Mesenchymal stem cell (in vitro differentiated cells and primary cell): ENCODE measurements around the gene IGSF23.

Experiments
- DNase-seq: peaks from one replicate; pipeline ENCODE4 v3.0.0-alpha.2; 2013
- H2AFZ ChIP-seq: one replicate; pipeline ENCODE4 v1.6.1; 2013; ENCODE audit warnings: low read depth, mild to moderate bottlenecking, control low read depth, inconsistent platforms, low read length, moderate library complexity
- H2AK5ac ChIP-seq: 2 replicates; pipeline ENCODE4 v1.6.1; 2013; ENCODE audit warnings: low read length, moderate library complexity, mild to moderate bottlenecking, inconsistent platforms; ENCODE audit not compliant: severe bottlenecking
- H2BK120ac ChIP-seq: one replicate; pipeline ENCODE4 v1.6.1; 2013; ENCODE audit warnings: low read depth, mild to moderate bottlenecking, inconsistent platforms, low read length, moderate library complexity
- H2BK12ac ChIP-seq, 2 experiments: one replicate each; pipeline ENCODE4 v1.6.1; 2013; ENCODE audit warnings: inconsistent platforms in 2 of 2, low read length in 2 of 2, mild to moderate bottlenecking in 2 of 2, moderate library complexity in 2 of 2, control low read depth in 1 of 2
- H2BK15ac ChIP-seq: one replicate; pipeline ENCODE4 v1.6.1; 2013; ENCODE audit warnings: mild to moderate bottlenecking, low read depth, inconsistent platforms; ENCODE audit not compliant: poor library complexity, severe bottlenecking
- H2BK5ac ChIP-seq: 2 replicates; pipeline ENCODE4 v1.6.1; 2013; ENCODE audit warnings: low read depth, mild to moderate bottlenecking, low read length, control low read depth, inconsistent platforms; ENCODE audit not compliant: poor library complexity, severe bottlenecking
- H3K14ac ChIP-seq, 2 experiments: one replicate each; pipeline ENCODE4 v1.6.1; 2013; ENCODE audit warnings: inconsistent platforms in 2 of 2, low read length in 2 of 2, control low read depth in 1 of 2, mild to moderate bottlenecking in 1 of 2, moderate library complexity in 1 of 2
- H3K18ac ChIP-seq, 2 experiments: one replicate each; pipeline ENCODE4 v1.6.1; 2013; ENCODE audit warnings: inconsistent platforms in 2 of 2, low read length in 2 of 2, control low read depth in 1 of 2, low read depth in 1 of 2, mild to moderate bottlenecking in 1 of 2
- H3K23ac ChIP-seq, 2 experiments: one replicate each; pipeline ENCODE4 v1.6.1; 2013; ENCODE audit warnings: inconsistent platforms in 2 of 2, low read length in 2 of 2, mild to moderate bottlenecking in 2 of 2, moderate library complexity in 2 of 2, control low read depth in 1 of 2
- H3K27ac ChIP-seq: 2 replicates; pipeline ENCODE4 v1.5.1; 2013; ENCODE audit warnings: mild to moderate bottlenecking, moderate library complexity, low read length, control low read depth, inconsistent platforms; ENCODE audit not compliant: poor library complexity, severe bottlenecking
- H3K27me3 ChIP-seq, 2 experiments: 2 replicates each; pipeline versions ENCODE4 v1.6.1 to v1.7.0; 2013; ENCODE audit warnings: low read length in 2 of 2, mild to moderate bottlenecking in 2 of 2, moderate library complexity in 2 of 2, control low read depth in 1 of 2, inconsistent platforms in 1 of 2; ENCODE audit not compliant: control insufficient read depth in 1 of 2, insufficient read depth in 1 of 2
- H3K36me3 ChIP-seq, 2 experiments: 2 replicates each; pipeline versions ENCODE4 v1.6.1 to v1.7.0; 2013; ENCODE audit warnings: low read length in 2 of 2, control low read depth in 1 of 2, inconsistent platforms in 1 of 2, low read depth in 1 of 2, mild to moderate bottlenecking in 1 of 2; ENCODE audit not compliant: insufficient read depth in 2 of 2, control insufficient read depth in 1 of 2
- H3K4ac ChIP-seq, 2 experiments: one replicate each; pipeline ENCODE4 v1.6.1; 2013; ENCODE audit warnings: inconsistent platforms in 2 of 2, low read length in 2 of 2, mild to moderate bottlenecking in 2 of 2, moderate library complexity in 2 of 2, control low read depth in 1 of 2, low read depth in 1 of 2
- H3K4me1 ChIP-seq: 2 replicates; pipeline ENCODE4 v1.6.1; 2013; ENCODE audit warnings: low read depth, low read length, control low read depth; ENCODE audit not compliant: control insufficient read depth, insufficient read depth
- H3K4me2 ChIP-seq: 2 replicates; pipeline ENCODE4 v1.6.1; 2013; ENCODE audit warnings: low read length, mild to moderate bottlenecking, inconsistent platforms; ENCODE audit not compliant: poor library complexity, severe bottlenecking
- H3K4me3 ChIP-seq, 2 experiments: 2 replicates each; pipeline versions ENCODE4 v1.5.1 to v1.7.0; 2013; ENCODE audit warnings: low read length in 2 of 2, mild to moderate bottlenecking in 2 of 2, control low read depth in 1 of 2, low read depth in 1 of 2; ENCODE audit not compliant: insufficient read depth in 1 of 2
- H3K79me1 ChIP-seq: replicated peaks from 2 replicates; pipeline ENCODE4 v1.6.1; 2013; ENCODE audit warnings: mild to moderate bottlenecking, control low read depth, low read length, inconsistent platforms; ENCODE audit not compliant: poor library complexity, severe bottlenecking
- H3K9ac ChIP-seq: 2 replicates; pipeline ENCODE4 v1.7.0; 2013; ENCODE audit warnings: mild to moderate bottlenecking, low read length, moderate library complexity
- H3K9me3 ChIP-seq: 2 replicates; pipeline ENCODE4 v1.7.0; 2013; ENCODE audit warnings: mild to moderate bottlenecking, low read length; ENCODE audit not compliant: control insufficient read depth
- H4K8ac ChIP-seq: one replicate; pipeline ENCODE4 v1.6.1; 2013; ENCODE audit warnings: inconsistent platforms, mild to moderate bottlenecking, low read length, moderate library complexity
- H4K91ac ChIP-seq: one replicate; pipeline ENCODE4 v1.6.1; 2013; ENCODE audit warnings: mild to moderate bottlenecking, low read length, inconsistent platforms
- WGBS: methylation state at CpG from one replicate; pipeline ENCODE4 v1.1.7; 2013; ENCODE audit warnings: mixed read lengths; 5-methylcytosine and 5-hydroxymethylcytosine counted together

Gene IGSF23

DNA sequence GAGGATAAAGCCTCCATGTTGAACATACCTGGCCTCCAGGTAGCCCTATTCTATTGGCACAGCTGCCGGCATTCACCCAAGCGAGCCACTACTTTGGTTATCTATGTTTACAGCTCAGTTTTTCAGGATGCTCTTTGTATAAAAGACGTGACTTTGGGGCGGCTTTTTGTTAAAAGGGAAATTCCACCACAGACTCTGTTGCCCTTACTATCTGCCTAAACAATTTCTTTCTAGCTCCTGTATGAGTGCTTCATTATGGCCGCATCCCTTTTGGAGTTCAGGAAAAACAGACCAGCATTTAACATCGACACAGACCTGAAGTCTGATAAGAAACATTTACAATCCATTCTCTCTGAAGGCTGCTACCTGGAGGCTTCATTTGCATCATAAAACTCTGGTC lies 9.1 kb upstream of the IGSF23 start:
- Histone ChIP-seq H3K18ac (no peak overlapping the region), H2BK12ac (no peak overlapping the region), H3K9ac (no peak overlapping the region), H3K4ac (no peak overlapping the region), H2AK5ac (no peak overlapping the region), H3K9me3 (no peaks in the 10 kb centered on the region), H4K91ac (no peak overlapping the region), H3K4me1 (peaks cover 3% of the 10 kb centered on the region), H3K14ac (no peak overlapping the region), H3K27me3 (peaks cover 5 to 7% of the 10 kb centered on the region in 2 experiments), H4K8ac (no peak overlapping the region), H2BK5ac (no peak overlapping the region), H3K4me3 (no peak overlapping the region), H3K23ac (no peak overlapping the region), H3K36me3 (no peaks in the 10 kb centered on the region), H3K4me2 (no peak overlapping the region), H3K79me1 (no peaks in the 10 kb centered on the region), H2BK15ac (no peak overlapping the region), H2BK120ac (no peak overlapping the region), H2AFZ (no peak overlapping the region), H3K27ac (no peak overlapping the region)
- DNase-seq = no peak
- WGBS = 78% methylated on average over 6 of the region's 6 CpGs

DNA sequence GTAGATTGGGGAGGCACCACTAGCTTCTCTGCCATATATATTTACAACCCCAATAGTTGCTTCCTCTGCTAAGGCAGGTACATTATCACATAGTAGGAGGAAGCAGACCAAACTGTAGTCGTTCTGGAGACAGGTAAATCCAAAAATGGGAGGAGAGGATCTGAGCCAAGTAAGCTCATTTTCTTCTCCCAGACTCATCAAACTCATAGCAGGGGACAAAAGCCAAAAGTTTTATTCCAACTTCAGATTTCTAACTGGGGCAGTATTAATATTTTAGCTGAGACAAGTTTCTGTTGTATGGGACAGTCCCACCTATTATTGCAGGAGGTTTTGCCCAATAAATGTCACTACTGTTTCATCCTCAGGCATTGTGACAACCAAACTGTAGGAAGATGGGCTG lies 7.8 kb upstream of the IGSF23 start:
- H2BK15ac ChIP-seq = no peak overlapping the region
- H3K4me1 ChIP-seq = peaks cover 3% of the 10 kb centered on the region

DNA sequence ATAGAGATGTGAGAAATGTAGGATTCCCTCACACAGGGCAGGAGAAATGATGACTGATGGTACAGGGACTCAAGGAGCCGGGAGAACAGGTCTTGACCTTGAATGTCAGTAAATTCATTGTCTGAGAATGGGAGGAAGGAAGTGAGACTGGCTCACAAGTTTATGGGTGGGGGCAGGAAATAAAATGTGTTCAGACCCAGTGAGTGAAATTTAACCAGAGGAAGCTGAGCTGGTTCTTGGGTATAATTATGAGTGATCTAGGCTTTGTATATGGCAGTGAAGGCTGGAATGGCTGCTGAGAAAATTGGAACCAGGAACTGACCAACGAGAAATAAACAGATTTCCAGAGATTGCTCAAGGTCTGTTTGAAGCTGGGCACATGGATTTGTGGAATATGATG lies 6.3 kb upstream of the IGSF23 start:
- H3K14ac ChIP-seq = no peak overlapping the region
- peaks cover 3% of the 10 kb centered on the region for H3K4me1 ChIP-seq

More for the DNA sequence above, 7.8 kb upstream of the IGSF23 start:
- no peak overlapping the region for H4K8ac ChIP-seq
- H2AFZ ChIP-seq = no peak overlapping the region
- no peaks in the 10 kb centered on the region for H3K36me3 ChIP-seq
- no peak for DNase-seq
- no peak overlapping the region for H3K9ac ChIP-seq
- no peak overlapping the region for H2BK12ac ChIP-seq
- no peaks in the 10 kb centered on the region for H3K79me1 ChIP-seq
- no peak overlapping the region for H3K18ac ChIP-seq
- no peak overlapping the region for H3K23ac ChIP-seq
- 75% methylated on average over 1 of the region's 1 CpG for WGBS
- no peak overlapping the region for H2BK5ac ChIP-seq
- no peak overlapping the region for H3K27ac ChIP-seq
- H4K91ac ChIP-seq = no peak overlapping the region
- H3K4ac ChIP-seq = no peak overlapping the region
- no peak overlapping the region for H3K4me3 ChIP-seq
- no peak overlapping the region for H2AK5ac ChIP-seq
- no peak overlapping the region for H2BK120ac ChIP-seq
- no peak overlapping the region for H3K14ac ChIP-seq
- H3K27me3 ChIP-seq = peaks cover 0 to 4% of the 10 kb centered on the region in 2 experiments
- no peaks in the 10 kb centered on the region for H3K9me3 ChIP-seq
- H3K4me2 ChIP-seq = no peak overlapping the region

DNA sequence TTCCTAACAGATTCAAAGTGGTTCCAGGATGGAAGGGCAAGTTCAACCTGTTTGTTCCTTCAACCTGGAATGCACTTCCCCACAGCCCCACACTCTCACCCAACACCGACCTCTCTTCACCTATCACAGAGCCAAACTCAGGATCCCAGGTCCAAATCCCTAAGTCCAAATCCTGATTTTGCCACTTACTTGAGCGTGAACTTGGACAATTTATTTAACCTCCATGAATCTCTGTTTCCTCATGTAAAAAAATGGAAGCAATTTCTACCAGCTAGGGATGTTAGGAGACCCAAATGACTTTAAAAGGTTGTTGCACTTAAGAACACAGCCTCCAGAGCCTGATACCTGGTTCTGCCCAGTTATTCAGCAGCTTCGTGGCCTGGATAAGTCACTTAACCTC lies 5.4 kb upstream of the IGSF23 start:
- no peak overlapping the region for H3K4me2 ChIP-seq
- H3K79me1 ChIP-seq = no peaks in the 10 kb centered on the region
- H3K14ac ChIP-seq = no peak overlapping the region
- H2BK15ac ChIP-seq = no peak overlapping the region
- no peak overlapping the region for H3K4ac ChIP-seq
- peaks cover 0 to under 1% of the 10 kb centered on the region in 2 experiments for H3K27me3 ChIP-seq
- H2BK5ac ChIP-seq = no peak overlapping the region
- H3K4me3 ChIP-seq = no peak overlapping the region
- H3K9ac ChIP-seq = no peak overlapping the region
- no peak for DNase-seq
- 88% methylated on average over 3 of the region's 3 CpGs for WGBS
- H4K8ac ChIP-seq = no peak overlapping the region
- no peak overlapping the region for H2AK5ac ChIP-seq
- no peak overlapping the region for H2BK120ac ChIP-seq
- no peak overlapping the region for H3K23ac ChIP-seq
- H2BK12ac ChIP-seq = no peak overlapping the region
- no peak overlapping the region for H2AFZ ChIP-seq
- H4K91ac ChIP-seq = no peak overlapping the region
- H3K4me1 ChIP-seq = peaks cover 3% of the 10 kb centered on the region
- H3K9me3 ChIP-seq = no peaks in the 10 kb centered on the region
- no peaks in the 10 kb centered on the region for H3K36me3 ChIP-seq
- H3K18ac ChIP-seq = no peak overlapping the region
- H3K27ac ChIP-seq = no peak overlapping the region

More for the DNA sequence above, 6.3 kb upstream of the IGSF23 start:
- H3K79me1 ChIP-seq = no peaks in the 10 kb centered on the region
- no peak overlapping the region for H2BK120ac ChIP-seq
- H2BK5ac ChIP-seq = no peak overlapping the region
- WGBS = 67% methylated on average over 2 of the region's 2 CpGs
- no peak overlapping the region for H2BK15ac ChIP-seq
- no peak overlapping the region for H2BK12ac ChIP-seq
- no peak overlapping the region for H3K4me2 ChIP-seq
- no peak overlapping the region for H3K27ac ChIP-seq
- peaks cover 0 to 4% of the 10 kb centered on the region in 2 experiments for H3K27me3 ChIP-seq
- H2AFZ ChIP-seq = no peak overlapping the region
- no peak overlapping the region for H4K8ac ChIP-seq
- H3K9ac ChIP-seq = no peak overlapping the region
- H2AK5ac ChIP-seq = no peak overlapping the region
- no peak overlapping the region for H3K4me3 ChIP-seq
- no peak overlapping the region for H3K4ac ChIP-seq
- no peak overlapping the region for H4K91ac ChIP-seq
- no peak overlapping the region for H3K23ac ChIP-seq
- H3K9me3 ChIP-seq = no peaks in the 10 kb centered on the region
- DNase-seq = peak; percentile 28
- H3K36me3 ChIP-seq = no peaks in the 10 kb centered on the region
- H3K18ac ChIP-seq = no peak overlapping the region
